Neural progenitor cell (in vitro differentiated cells): Measurements from ENCODE around the gene ZNF681. TPM values are rescaled to one million over a fixed set of nuclear protein-coding genes. Genes with fewer than 3 reads are reported as not detected.

ENCODE experiments used
- DNase-seq: peaks from one replicate; pipeline ENCODE4 v3.0.0-alpha.2; 2016; ENCODE audit warnings: low spot score
- H2AFZ ChIP-seq: fragments of 200-600 bp; sonication (generic); replicated peaks from 2 replicates; pipeline ENCODE4 v1.6.1; 2016; ENCODE audit warnings: antibody characterized with exemption
- H3F3A ChIP-seq: fragments of 200-600 bp; sonication (generic); 2 replicates; pipeline ENCODE4 v1.6.1; 2016; ENCODE audit warnings: antibody characterized with exemption, low read depth
- H3K27ac ChIP-seq: fragments of 200-600 bp; sonication (generic); 2 replicates; pipeline ENCODE4 v1.5.1; 2016; ENCODE audit warnings: mild to moderate bottlenecking
- H3K27me3 ChIP-seq: fragments of 200-600 bp; sonication (generic); 2 replicates; pipeline ENCODE4 v1.6.1; 2016; ENCODE audit warnings: mild to moderate bottlenecking, moderate library complexity
- H3K36me3 ChIP-seq: fragments of 200-600 bp; sonication (generic); 2 replicates; pipeline ENCODE4 v1.5.1; 2016
- H3K4me1 ChIP-seq: fragments of 200-600 bp; sonication (generic); 2 replicates; pipeline ENCODE4 v1.6.1; 2016; ENCODE audit warnings: mixed run types
- H3K4me2 ChIP-seq: fragments of 200-600 bp; sonication (generic); 2 replicates; pipeline ENCODE4 v1.6.1; 2016
- H3K4me3 ChIP-seq: fragments of 200-600 bp; sonication (generic); 2 replicates; pipeline ENCODE4 v1.5.1; 2016
- H3K79me2 ChIP-seq: fragments of 200-600 bp; sonication (generic); 2 replicates; pipeline ENCODE4 v1.6.1; 2016; ENCODE audit warnings: low read depth
- H3K9ac ChIP-seq: fragments of 200-600 bp; sonication (generic); 2 replicates; pipeline ENCODE4 v1.6.1; 2016
- H3K9me3 ChIP-seq: fragments of 200-600 bp; sonication (generic); 2 replicates; pipeline ENCODE4 v1.5.1; 2016; ENCODE audit warnings: low read depth
- H4K20me1 ChIP-seq: fragments of 200-600 bp; sonication (generic); 2 replicates; pipeline ENCODE4 v1.6.1; 2016; ENCODE audit warnings: low read depth
- H3K27ac Mint-ChIP-seq: 3 replicates; pipeline ENCODE4 v1.8.0; 2021; ENCODE audit warnings: mixed read lengths
- H3K27me3 Mint-ChIP-seq: 2 replicates; pipeline ENCODE4 v1.8.0; 2022; ENCODE audit warnings: low read depth, mild to moderate bottlenecking, inconsistent platforms, moderate library complexity, mixed read lengths; ENCODE audit not compliant: insufficient read depth
- H3K36me3 Mint-ChIP-seq: 3 replicates; pipeline ENCODE4 v1.8.0; 2021; ENCODE audit warnings: mixed read lengths
- H3K4me1 Mint-ChIP-seq: 3 replicates; pipeline ENCODE4 v1.8.0; 2021; ENCODE audit warnings: mixed read lengths
- H3K4me3 Mint-ChIP-seq: 3 replicates; pipeline ENCODE4 v1.8.0; 2021; ENCODE audit warnings: mild to moderate bottlenecking, moderate library complexity, mixed read lengths
- H3K9me3 Mint-ChIP-seq: 3 replicates; pipeline ENCODE4 v1.8.0; 2020; ENCODE audit warnings: mixed read lengths
- EZH2 ChIP-seq: fragments of 200-600 bp; sonication (generic); IDR thresholded peaks from 2 replicates; pipeline ENCODE4 v1.6.1; 2017; ENCODE audit warnings: antibody characterized with exemption, mild to moderate bottlenecking, moderate library complexity
- EZH2phosphoT487 ChIP-seq: fragments of 200-600 bp; sonication (generic); IDR thresholded peaks from 2 replicates; pipeline ENCODE4 v1.6.1; 2017; ENCODE audit warnings: antibody characterized with exemption
- total RNA-seq: library from RNA; depleted of rRNA; stranded (reverse); fragments of >200 nt; gene quantifications from 2 replicates; pipeline ENCODE4 v1.2.3, GENCODE V29; 2015; ENCODE audit warnings: low replicate concordance
- TF ChIP-seq, protein P1 (sequence below): fragments of 200-600 bp; sonication (generic); IDR thresholded peaks from 2 replicates; pipeline ENCODE4 v1.5.1; 2017; ENCODE audit warnings: antibody characterized with exemption, mild to moderate bottlenecking

The ZNF681 gene
- total RNA-seq, 1 donor from 2014 or later, result 16.7 TPM

DNA sequence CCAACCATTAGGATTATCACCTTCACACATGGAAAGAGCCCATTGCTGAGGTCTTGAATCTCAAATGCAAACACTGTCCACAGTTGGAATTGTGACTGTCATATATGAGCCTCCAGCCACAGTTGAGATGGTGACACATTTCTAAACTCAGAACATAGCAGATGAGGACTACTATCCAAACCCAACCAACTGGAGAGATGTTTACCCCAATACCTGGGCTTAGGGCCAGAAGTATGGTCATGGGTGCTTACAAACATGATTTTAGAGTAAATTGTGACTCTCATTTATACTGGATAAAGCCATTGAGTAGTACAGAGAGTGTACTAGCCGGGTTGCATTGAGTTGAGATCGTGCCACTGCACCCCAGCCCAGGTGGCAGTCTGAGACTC is 14.0 kb upstream of the ZNF681 start:
- H3K27me3 Mint-ChIP-seq, result peaks cover 6% of the 10 kb centered on the region

DNA sequence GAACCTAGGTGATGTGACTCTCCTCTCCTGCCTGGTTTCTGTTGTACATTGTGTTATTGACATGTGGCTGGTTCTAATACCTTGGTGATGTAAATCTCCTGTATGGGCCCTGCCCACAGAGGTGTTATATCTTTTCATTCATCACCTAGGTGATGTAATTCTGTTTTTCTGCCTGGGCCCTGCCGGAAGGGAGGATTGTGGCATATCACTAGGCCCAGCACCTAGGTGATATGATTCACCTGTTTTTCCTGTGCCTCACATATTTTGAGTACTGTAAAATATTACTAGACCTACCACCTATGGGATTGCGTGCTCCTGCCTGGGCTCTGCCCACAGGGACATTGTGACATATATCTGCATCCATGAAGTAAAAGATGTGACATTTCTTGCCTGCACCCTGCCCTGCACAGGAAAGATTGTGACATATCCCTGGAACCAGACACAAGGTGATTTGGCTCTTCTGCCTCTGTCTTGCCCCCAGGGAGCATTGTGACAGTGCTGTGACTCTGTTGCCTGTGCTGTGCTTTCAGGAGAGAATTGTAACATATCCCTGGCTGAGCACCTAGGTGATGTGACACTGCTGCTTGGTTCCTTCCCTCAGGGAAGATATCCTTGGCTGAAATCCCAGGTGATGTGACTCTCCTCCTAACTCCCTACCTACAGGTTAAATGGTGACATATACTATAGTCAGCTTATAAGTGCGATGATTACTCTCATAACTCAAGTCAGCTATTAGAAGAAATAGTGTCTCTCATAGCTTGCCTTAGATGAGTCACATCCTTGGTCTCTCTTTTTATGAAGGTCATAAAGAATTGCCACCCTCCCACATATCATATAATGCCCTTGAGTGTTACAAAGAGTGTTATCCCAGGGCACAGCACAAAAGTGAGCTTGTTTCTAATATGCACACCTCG is 13.3 kb upstream of the ZNF681 start:
- Histone ChIP-seq H3K79me2 (peaks cover 97% of the 10 kb centered on the region), H3K9ac (no peak overlapping the region), H3K4me2 (no peak overlapping the region), H3K27me3 (no peaks in the 10 kb centered on the region), H3K4me1 (no peaks in the 10 kb centered on the region), H2AFZ (no peak overlapping the region), H3K27ac (no peak overlapping the region), H3K36me3 (peaks cover 3% of the 10 kb centered on the region), H3K9me3 (no peaks in the 10 kb centered on the region), H3F3A (no peaks in the 10 kb centered on the region), H3K4me3 (no peak overlapping the region), H4K20me1 (peaks cover 76% of the 10 kb centered on the region)
- H3K4me1 Mint-ChIP-seq, result no peaks in the 10 kb centered on the region
- DNase-seq, result no peak
- TF ChIP-seq, protein P1, sequence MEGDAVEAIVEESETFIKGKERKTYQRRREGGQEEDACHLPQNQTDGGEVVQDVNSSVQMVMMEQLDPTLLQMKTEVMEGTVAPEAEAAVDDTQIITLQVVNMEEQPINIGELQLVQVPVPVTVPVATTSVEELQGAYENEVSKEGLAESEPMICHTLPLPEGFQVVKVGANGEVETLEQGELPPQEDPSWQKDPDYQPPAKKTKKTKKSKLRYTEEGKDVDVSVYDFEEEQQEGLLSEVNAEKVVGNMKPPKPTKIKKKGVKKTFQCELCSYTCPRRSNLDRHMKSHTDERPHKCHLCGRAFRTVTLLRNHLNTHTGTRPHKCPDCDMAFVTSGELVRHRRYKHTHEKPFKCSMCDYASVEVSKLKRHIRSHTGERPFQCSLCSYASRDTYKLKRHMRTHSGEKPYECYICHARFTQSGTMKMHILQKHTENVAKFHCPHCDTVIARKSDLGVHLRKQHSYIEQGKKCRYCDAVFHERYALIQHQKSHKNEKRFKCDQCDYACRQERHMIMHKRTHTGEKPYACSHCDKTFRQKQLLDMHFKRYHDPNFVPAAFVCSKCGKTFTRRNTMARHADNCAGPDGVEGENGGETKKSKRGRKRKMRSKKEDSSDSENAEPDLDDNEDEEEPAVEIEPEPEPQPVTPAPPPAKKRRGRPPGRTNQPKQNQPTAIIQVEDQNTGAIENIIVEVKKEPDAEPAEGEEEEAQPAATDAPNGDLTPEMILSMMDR, result no peak
- TF ChIP-seq EZH2phosphoT487, result no peak
- no peak for TF ChIP-seq EZH2
- H3K27ac Mint-ChIP-seq, result no peak overlapping the region
- H3K36me3 Mint-ChIP-seq, result peaks cover 87% of the 10 kb centered on the region
- no peak overlapping the region for H3K4me3 Mint-ChIP-seq
- peaks cover 85% of the 10 kb centered on the region for H3K9me3 Mint-ChIP-seq
- peaks cover 6% of the 10 kb centered on the region for H3K27me3 Mint-ChIP-seq

More for the DNA sequence above, 14.0 kb upstream of the ZNF681 start:
- H3K27ac ChIP-seq, result no peak overlapping the region
- no peak overlapping the region for H3K4me3 Mint-ChIP-seq
- no peak overlapping the region for H2AFZ ChIP-seq
- peaks cover 97% of the 10 kb centered on the region for H3K79me2 ChIP-seq
- no peaks in the 10 kb centered on the region for H3K36me3 ChIP-seq
- peaks cover 81% of the 10 kb centered on the region for H4K20me1 ChIP-seq
- no peaks in the 10 kb centered on the region for H3K27me3 ChIP-seq
- no peak overlapping the region for H3K4me3 ChIP-seq
- H3K9ac ChIP-seq, result no peak overlapping the region
- peaks cover 88% of the 10 kb centered on the region for H3K36me3 Mint-ChIP-seq
- TF ChIP-seq EZH2phosphoT487 (no peak), EZH2 (no peak)
- TF ChIP-seq, protein P1, result no peak
- H3K9me3 Mint-ChIP-seq, result peaks cover 86% of the 10 kb centered on the region
- H3K9me3 ChIP-seq, result no peaks in the 10 kb centered on the region
- H3K4me2 ChIP-seq, result no peak overlapping the region
- no peaks in the 10 kb centered on the region for H3K4me1 Mint-ChIP-seq
- no peak for DNase-seq
- no peak overlapping the region for H3K27ac Mint-ChIP-seq
- no peaks in the 10 kb centered on the region for H3F3A ChIP-seq
- no peaks in the 10 kb centered on the region for H3K4me1 ChIP-seq

DNA sequence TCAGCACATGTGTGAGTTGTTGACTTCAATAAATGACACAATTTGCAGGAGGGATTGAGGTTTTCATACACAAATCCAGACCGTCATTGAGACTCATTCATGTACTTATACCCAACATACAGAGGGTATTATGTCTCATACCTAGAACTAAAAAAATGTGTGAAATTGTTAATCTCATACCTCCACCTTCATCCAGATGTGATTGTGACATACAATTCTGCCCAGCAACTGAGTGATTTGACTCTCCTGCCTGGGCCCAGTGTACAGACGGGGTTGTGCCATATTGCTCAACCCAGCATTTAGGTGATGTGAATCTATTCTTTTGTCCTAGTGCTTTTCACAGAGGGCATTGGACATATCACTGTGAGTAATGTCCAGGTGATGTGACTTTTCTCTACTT is 12.6 kb upstream of the ZNF681 start:
- peaks cover 82% of the 10 kb centered on the region for H3K36me3 Mint-ChIP-seq
- Histone ChIP-seq H3K79me2 (peaks cover 97% of the 10 kb centered on the region), H4K20me1 (peaks cover 71% of the 10 kb centered on the region), H3K27me3 (no peaks in the 10 kb centered on the region), H3K4me3 (no peak overlapping the region), H3K4me2 (no peak overlapping the region), H3F3A (no peaks in the 10 kb centered on the region), H3K9me3 (no peaks in the 10 kb centered on the region), H3K4me1 (no peaks in the 10 kb centered on the region), H3K36me3 (peaks cover 3% of the 10 kb centered on the region), H3K9ac (no peak overlapping the region), H3K27ac (no peak overlapping the region), H2AFZ (no peak overlapping the region)
- peaks cover 5% of the 10 kb centered on the region for H3K27me3 Mint-ChIP-seq
- H3K9me3 Mint-ChIP-seq, result peaks cover 82% of the 10 kb centered on the region
- no peak overlapping the region for H3K27ac Mint-ChIP-seq
- H3K4me1 Mint-ChIP-seq, result no peaks in the 10 kb centered on the region
- no peak for TF ChIP-seq EZH2phosphoT487
- no peak for DNase-seq
- no peak overlapping the region for H3K4me3 Mint-ChIP-seq
